ENCODE data around the gene LDLRAD4.

DNA sequence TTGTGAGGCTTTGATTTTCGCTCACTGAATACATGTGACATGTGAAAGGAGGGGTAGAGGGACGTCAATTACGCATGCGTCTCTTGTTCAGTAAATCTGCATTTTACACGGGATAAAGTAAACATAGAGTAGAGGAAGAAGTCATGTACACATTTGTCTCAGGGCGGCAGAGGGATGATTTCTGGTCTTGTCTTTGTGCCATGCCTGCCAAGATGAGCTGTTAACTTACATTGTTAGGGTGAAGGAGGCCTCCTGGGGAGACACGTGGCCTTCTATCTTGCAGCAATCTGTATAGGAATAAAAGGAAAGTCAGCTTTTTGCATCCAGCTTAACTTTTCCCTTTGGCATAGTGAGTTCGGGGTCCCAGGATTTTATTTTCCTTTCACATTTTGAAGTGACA is 106.3 kb downstream of the LDLRAD4 start:
- TF ChIP-seq BDP1 (IDR thresholded peaks at IDR 0.05; ENCODE audit: insufficient read depth, insufficient read length), result no peak
- no peak for TF ChIP-seq FOXJ3 (CRISPR knock-in tag; IDR thresholded peaks at IDR 0.05)
- no peak for TF ChIP-seq EZH2 (IDR thresholded peaks at IDR 0.05; ENCODE audit: borderline replicate concordance, low read depth, low read length)
- TF ChIP-seq LARP7 (IDR thresholded peaks at IDR 0.05), result no peak
- no peak for TF ChIP-seq HMG20A (CRISPR knock-in tag; conservative IDR thresholded peaks at IDR 0.05)
- TF ChIP-seq ZFX (CRISPR knock-in tag; IDR thresholded peaks at IDR 0.05), result no peak
- no peak for TF ChIP-seq NR1H2 (CRISPR knock-in tag; IDR thresholded peaks at IDR 0.05)
- TF ChIP-seq ZNF707 (CRISPR knock-in tag; conservative IDR thresholded peaks at IDR 0.05), result no peak
- TF ChIP-seq, protein P1, sequence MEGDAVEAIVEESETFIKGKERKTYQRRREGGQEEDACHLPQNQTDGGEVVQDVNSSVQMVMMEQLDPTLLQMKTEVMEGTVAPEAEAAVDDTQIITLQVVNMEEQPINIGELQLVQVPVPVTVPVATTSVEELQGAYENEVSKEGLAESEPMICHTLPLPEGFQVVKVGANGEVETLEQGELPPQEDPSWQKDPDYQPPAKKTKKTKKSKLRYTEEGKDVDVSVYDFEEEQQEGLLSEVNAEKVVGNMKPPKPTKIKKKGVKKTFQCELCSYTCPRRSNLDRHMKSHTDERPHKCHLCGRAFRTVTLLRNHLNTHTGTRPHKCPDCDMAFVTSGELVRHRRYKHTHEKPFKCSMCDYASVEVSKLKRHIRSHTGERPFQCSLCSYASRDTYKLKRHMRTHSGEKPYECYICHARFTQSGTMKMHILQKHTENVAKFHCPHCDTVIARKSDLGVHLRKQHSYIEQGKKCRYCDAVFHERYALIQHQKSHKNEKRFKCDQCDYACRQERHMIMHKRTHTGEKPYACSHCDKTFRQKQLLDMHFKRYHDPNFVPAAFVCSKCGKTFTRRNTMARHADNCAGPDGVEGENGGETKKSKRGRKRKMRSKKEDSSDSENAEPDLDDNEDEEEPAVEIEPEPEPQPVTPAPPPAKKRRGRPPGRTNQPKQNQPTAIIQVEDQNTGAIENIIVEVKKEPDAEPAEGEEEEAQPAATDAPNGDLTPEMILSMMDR (IDR thresholded peaks at IDR 0.05 in 2 of 3, conservative IDR thresholded peaks at IDR 0.05 in 1 of 3; ENCODE audit: insufficient read depth in 2 of 3, low read depth in 1 of 3, low read length in 3 of 3), result no peak
- TF ChIP-seq MTA2 (IDR thresholded peaks at IDR 0.05; ENCODE audit: low read depth), result no peak
- TF ChIP-seq PCBP2 (IDR thresholded peaks at IDR 0.05; ENCODE audit: low read depth, low read length, poor library complexity, severe bottlenecking), result no peak
- TF ChIP-seq CREM (IDR thresholded peaks at IDR 0.05; ENCODE audit: low read depth), result no peak

Data from K562 (cell line).